ENCODE measurements around the gene LIMD2.
A peak's percentile ranks its signal among the peaks of the same experiment; 100 is the strongest.

LIMD2 gene

DNA sequence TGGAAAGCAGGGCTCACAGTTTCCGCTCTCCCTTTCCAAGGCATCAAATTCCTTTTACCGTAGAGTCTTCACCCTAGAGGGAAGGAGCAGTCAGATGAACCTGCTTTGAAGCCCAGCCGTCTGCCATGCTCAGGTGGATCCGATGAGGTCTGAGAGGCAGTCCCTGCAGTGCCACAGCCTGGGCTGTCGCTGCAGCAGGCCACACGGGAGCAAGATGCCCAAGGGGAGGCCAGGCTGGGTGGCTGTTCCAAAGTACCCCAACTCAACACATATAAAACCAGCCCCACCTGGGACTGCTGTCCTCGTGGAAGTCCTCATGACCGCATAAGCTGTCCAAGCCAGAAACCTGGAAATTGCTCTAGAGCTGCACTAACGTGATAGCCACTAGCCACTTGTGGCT, 4.9 kb upstream of the LIMD2 start:
- TF ChIP-seq, protein P1, sequence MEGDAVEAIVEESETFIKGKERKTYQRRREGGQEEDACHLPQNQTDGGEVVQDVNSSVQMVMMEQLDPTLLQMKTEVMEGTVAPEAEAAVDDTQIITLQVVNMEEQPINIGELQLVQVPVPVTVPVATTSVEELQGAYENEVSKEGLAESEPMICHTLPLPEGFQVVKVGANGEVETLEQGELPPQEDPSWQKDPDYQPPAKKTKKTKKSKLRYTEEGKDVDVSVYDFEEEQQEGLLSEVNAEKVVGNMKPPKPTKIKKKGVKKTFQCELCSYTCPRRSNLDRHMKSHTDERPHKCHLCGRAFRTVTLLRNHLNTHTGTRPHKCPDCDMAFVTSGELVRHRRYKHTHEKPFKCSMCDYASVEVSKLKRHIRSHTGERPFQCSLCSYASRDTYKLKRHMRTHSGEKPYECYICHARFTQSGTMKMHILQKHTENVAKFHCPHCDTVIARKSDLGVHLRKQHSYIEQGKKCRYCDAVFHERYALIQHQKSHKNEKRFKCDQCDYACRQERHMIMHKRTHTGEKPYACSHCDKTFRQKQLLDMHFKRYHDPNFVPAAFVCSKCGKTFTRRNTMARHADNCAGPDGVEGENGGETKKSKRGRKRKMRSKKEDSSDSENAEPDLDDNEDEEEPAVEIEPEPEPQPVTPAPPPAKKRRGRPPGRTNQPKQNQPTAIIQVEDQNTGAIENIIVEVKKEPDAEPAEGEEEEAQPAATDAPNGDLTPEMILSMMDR (IDR thresholded peaks at IDR 0.05; ENCODE audit: extremely low read depth, missing control alignments) = no peak
- DNase-seq (ENCODE audit: low spot score) = no peak

DNA sequence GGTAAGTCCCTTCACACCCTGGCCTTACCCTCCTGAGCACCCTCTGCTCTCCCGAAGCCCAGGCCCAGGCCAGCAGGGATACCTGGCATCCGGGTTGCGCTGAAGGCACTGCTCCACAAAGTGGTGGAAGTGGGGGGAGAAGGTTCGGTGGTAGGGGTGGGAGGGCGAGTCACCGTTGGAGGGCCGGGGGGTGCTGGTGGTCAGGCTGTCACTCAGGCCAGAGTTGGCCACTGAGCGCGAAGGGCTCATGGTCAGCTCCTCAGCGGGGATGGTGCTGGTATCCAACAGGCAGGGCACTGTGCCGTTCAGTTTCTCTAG, 4.3 kb upstream of the LIMD2 start:
- no peak for DNase-seq (ENCODE audit: low spot score)
- TF ChIP-seq, protein P1 (IDR thresholded peaks at IDR 0.05; ENCODE audit: extremely low read depth, missing control alignments) = no peak

DNA sequence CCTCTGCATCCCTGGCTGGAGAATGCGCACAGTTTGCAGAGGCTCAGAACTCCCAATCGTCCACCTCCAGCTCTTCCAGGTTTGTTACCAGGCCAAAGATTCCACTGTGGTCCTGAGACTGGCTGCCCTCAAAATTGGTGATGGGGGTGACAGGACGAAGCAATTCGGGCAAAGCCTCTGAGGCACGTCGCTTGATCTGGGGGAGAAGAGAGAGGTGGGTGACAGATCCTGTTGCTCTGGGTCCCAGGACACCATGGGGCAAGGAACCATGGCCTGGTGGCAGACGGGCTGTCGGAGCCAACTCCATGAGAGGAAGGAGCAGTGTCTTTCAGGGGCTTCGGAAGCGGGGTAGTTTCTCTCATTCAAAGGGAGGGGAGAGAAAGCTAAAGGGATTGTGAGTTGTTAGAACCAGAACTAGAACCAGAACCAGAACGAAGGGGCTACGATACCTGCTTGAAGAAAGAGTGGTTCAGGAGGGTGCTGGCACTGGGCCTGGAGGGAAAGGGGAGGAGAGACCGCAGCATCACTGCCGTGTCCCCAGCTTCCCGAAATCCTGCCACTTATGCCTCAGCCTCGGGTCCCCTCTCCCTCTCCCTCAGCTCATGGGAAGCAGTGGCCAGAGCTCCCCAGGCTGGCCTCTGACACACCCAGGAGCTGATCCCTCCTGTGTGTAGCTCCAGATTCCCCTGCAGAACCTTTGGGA, 3.8 kb upstream of the LIMD2 start:
- TF ChIP-seq, protein P1 (IDR thresholded peaks at IDR 0.05; ENCODE audit: extremely low read depth, missing control alignments) = no peak

DNA sequence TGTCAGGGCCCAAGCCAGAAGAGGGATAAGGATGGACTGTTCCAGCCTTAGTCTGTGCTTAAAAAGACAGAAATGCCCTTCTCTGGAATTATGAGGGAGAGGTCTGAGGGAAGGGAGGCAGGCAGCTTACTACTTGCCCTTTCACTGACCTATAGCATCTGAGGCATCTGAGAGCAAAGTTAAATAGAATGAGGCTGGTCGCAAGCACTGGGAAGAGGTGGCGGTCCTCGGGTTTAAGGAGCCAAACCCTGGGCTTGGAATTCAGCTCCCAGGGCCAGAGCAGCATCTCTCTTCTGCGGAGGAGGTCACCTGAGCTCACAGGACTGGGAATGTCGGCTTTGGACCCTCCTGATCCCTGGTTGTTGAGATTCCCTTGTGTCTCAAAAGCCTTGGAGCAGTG, 3.1 kb upstream of the LIMD2 start:
- DNase-seq (ENCODE audit: low spot score) = no peak
- TF ChIP-seq, protein P1 (IDR thresholded peaks at IDR 0.05; ENCODE audit: extremely low read depth, missing control alignments) = no peak

More for the DNA sequence above, 3.8 kb upstream of the LIMD2 start:
- no peak for DNase-seq (ENCODE audit: low spot score)

DNA sequence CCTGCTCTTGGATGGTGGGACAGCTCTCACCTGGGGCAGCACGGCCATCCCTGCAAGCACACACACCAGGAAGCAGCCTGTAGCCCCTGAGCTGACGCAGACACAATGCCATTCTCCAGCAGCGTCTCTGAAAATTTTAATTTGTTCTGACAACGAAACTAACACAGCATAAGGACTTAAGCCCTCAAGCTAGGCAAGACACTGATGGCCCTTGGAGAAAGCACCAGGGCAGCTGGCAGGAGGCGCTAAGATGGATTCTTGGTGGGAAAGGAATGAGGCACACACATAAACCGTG, 2.7 kb upstream of the LIMD2 start:
- TF ChIP-seq, protein P1 (IDR thresholded peaks at IDR 0.05; ENCODE audit: extremely low read depth, missing control alignments) = no peak
- DNase-seq (ENCODE audit: low spot score) = no peak

DNA sequence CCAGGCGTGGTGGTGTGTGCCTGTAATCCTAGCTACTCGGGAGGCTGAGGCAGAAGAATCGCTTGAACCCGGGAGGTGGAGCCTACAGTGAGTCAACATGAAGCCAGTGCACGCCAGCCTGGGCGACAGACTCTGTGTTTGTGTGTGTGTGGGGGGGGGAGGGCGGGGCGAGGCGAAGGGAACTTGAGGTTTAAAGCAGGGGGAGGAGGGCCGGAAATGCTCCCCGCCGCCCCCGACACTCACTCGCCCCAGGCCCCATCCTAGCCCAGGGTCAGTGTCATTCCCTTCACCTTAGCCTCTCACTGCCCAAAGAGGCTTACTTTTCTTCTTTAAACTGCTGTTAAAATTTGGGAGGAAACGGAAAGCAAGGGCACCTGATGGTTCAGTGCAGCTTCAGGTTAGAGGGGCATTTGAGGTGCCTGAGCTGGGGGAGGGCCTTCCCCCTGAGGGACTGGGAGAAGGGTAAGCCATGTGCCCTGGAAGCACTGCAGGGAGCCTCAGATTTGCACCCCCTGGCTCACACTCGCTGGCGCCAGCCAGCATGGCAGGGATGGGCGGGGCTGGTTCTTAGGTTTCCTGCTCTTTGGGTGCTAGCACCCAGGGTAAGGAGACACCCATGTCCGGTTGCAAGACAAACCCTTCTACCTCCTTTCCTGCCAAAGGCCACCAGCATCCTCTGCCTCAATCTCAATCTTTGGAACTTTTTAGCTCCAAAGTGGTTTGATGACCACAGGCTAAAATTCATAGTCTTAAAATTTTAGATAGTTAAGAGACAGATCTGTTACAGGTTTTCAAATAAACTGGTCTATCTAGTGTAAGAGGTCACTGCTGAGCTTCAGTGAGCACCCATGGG, 2.2 kb upstream of the LIMD2 start:
- TF ChIP-seq, protein P1 (IDR thresholded peaks at IDR 0.05; ENCODE audit: extremely low read depth, missing control alignments) = no peak
- peak; percentile 77 for DNase-seq (ENCODE audit: low spot score)

DNA sequence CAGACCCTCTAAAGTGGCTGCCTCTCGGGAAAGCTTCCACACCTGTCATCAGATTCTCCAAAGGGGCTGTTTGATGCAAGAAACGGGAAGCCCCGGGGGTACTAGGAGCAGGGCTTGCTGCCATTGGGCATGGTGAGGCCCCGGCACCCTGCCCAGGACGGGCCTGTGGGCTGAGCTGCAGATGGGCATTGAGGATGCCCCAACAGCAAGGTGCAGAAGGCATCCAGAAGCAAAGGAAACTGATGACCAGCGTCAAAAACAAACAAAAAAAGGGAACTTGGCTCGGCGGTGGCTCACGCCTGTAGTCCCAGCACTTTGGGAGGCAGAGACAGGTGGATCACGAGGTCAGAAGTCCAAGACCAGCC, 1.5 kb upstream of the LIMD2 start:
- TF ChIP-seq, protein P1 (IDR thresholded peaks at IDR 0.05; ENCODE audit: extremely low read depth, missing control alignments) = no peak
- DNase-seq (ENCODE audit: low spot score) = no peak

Measured in GM20000 (cell line).